Fibroblast of the conjunctiva (primary cell): ENCODE measurements around the gene LRFN3.
A peak's percentile ranks its signal among the peaks of the same experiment; 100 is the strongest.
"Not testable (repeated sequence)": the region's sequence is repeated elsewhere in the genome, so short reads cannot be mapped to it uniquely, and the experiment has no call there.

Experiments
- DNase-seq: peaks from one replicate; pipeline ENCODE4 v3.0.0-alpha.2; 2010; ENCODE audit warnings: low read depth

The LRFN3 gene

DNA sequence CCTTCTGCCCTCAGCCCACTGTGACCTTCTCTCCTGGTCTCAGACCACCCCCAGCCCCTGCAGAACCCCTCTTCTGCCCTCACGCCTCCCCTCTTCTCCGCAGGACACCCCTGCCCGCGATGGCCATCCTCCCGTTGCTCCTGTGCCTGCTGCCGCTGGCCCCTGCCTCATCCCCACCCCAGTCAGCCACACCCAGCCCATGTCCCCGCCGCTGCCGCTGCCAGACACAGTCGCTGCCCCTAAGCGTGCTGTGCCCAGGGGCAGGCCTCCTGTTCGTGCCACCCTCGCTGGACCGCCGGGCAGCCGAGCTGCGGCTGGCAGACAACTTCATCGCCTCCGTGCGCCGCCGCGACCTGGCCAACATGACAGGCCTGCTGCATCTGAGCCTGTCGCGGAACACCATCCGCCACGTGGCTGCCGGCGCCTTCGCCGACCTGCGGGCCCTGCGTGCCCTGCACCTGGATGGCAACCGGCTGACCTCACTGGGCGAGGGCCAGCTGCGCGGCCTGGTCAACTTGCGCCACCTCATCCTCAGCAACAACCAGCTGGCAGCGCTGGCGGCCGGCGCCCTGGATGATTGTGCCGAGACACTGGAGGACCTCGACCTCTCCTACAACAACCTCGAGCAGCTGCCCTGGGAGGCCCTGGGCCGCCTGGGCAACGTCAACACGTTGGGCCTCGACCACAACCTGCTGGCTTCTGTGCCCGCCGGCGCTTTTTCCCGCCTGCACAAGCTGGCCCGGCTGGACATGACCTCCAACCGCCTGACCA is 3.3 kb downstream of the LRFN3 start:
- no peak for DNase-seq

DNA sequence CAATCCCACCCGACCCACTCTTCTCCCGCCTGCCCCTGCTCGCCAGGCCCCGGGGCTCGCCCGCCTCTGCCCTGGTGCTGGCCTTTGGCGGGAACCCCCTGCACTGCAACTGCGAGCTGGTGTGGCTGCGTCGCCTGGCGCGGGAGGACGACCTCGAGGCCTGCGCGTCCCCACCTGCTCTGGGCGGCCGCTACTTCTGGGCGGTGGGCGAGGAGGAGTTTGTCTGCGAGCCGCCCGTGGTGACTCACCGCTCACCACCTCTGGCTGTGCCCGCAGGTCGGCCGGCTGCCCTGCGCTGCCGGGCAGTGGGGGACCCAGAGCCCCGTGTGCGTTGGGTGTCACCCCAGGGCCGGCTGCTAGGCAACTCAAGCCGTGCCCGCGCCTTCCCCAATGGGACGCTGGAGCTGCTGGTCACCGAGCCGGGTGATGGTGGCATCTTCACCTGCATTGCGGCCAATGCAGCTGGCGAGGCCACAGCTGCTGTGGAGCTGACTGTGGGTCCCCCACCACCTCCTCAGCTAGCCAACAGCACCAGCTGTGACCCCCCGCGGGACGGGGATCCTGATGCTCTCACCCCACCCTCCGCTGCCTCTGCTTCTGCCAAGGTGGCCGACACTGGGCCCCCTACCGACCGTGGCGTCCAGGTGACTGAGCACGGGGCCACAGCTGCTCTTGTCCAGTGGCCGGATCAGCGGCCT is 4.1 kb downstream of the LRFN3 start:
- no peak for DNase-seq

GRCh38 chr19:35940839-35941238 is 4.7 kb downstream of the LRFN3 start:
- DNase-seq = no peak

DNA sequence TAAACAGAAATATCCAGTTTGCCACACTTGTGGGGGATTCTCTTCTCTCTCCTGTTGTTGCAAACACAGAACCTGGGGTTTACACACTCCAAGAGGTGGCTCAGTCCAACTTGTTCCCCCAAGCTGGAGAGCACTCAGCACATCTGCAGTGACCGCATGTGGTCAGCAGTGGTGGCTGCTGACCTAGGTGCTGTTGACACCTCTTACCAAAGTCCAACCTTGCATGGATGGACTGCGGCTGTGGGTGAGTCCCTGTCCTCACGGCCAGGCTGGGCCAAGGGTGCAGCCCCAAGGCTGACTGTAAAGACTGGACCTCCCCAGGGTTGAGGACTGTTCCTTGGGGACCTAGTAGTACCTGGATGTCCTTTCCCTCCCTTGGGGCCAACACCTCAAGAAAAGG is 6.1 kb downstream of the LRFN3 start:
- no peak for DNase-seq

DNA sequence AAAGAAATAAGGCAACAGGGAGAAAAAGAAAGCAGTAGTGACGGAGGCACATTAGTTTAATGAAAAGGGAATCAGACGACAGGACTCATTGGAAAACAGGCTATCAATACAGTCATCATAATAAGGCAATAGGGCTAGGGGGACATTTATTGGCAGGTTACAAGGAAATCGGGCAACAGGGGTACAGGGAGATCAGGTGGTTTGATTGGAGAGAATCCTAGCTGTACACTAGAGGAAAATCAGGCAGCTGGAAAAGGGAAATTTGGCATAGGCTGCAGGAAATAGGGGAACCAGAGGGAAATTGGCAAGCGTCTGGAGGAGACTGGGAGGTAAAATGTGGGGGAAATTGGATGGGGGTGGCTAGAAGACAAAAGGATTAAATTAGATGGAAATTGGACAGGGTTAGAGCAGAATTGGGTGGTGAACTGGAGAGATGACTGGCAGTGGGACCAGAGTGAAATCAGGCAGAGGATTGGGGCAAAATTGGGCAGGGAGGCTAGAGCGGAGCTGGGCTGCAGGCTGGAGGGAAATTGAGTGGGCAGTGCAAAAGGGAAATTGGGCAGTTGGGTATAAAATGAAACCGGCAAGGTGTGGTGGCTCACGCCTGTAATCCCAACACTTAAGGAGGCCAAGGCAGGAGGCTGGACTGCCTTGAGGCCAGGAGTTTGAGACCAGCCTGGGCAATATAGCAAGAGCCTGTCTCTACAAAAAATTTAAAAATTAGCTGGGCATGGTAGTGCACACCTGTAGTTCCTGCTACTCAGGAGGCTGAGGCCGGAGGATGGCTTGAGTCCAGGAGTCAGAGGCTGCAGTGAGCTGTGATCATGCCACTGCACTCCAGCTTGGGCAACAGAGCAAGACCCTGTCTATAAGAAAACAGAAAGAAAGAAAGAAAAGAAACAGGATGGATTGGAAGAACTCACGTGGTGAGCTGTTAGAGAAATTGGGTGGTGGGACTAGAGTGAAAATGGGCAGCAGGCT is 7.4 kb downstream of the LRFN3 start:
- no peak for DNase-seq

GRCh38 chr19:35944556-35944955 is 8.4 kb downstream of the LRFN3 start:
- no peak for DNase-seq

DNA sequence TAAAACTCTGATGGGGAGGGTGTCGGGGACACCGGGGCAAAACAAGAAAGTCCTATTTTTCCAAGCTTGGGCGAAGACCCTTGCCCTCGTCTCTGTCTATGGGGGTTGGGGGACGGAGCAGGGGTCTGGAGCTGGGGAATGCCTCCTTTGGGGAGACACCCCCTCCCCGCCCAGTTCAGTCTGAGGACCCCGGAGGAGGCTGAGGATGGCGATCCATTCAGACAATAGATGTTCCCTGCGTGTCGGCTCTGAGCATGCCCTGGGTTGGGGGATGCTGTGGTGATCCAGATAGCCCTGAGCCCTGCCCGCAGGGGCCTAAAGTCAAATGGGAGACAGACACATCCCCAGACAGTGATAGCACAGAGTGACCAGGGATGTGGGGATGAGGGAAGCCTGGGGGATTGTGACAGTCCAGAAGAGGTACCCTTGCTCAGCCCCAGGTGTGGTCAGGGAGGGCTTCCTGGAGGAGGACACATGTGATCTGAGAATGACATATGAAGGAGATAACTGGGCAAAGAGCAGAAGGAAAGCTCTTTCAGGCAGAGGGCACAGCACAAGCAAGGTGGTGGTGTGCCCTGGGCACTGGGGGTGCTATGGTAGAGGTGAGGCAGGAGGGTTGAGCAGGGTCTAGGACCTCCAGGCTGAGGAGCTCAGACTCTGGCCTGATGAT is 9.1 kb downstream of the LRFN3 start:
- no peak for DNase-seq

DNA sequence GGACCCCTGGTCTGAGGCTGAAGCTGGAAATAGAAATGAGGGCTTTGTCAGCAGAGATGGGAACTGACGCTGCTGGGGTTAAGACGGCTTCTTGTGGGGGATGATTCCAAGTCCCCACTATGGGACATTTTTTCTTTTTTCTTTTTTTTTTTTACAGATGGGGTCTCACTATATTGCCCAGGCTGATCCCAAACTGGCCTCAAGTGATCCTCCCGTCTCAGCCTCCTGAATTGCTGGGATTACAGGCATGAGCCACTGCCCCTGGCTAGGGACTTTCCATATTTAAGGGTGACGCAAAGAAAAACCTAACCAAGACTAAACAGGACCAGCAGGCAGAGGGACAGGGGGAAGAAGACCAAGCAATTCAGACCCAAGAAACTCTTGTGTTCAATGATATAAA is 10.0 kb downstream of the LRFN3 start:
- DNase-seq = no peak

- DNase-seq = no peak
These were observed 13.0 kb downstream of the LRFN3 start for GRCh38 chr19:35949131-35949530.

GRCh38 chr19:35955881-35956634 is 19.9 kb downstream of the LRFN3 start:
- DNase-seq = no peak

DNA sequence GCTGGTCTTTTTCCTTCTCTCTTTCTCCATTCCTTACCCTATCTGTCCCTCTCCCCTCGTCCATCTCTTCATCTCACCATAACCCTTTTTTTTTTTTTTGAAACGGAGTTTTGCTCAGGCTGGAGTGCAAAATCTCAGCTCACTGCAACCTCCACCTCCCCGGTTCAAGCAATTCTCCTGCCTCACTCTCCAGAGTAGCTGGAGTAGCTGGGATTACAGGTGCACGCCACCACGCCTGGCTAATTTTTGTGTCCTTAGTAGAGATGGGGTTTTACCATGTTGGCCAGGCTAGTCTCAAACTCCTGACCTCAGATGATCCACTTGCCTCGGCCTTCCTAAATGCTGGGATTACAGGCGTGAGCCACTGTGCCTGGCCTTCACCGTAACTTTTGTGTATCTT is 21.2 kb downstream of the LRFN3 start:
- not testable (repeated sequence) for DNase-seq

- no peak for DNase-seq
These were observed 22.5 kb downstream of the LRFN3 start for GRCh38 chr19:35958660-35959039.

DNA sequence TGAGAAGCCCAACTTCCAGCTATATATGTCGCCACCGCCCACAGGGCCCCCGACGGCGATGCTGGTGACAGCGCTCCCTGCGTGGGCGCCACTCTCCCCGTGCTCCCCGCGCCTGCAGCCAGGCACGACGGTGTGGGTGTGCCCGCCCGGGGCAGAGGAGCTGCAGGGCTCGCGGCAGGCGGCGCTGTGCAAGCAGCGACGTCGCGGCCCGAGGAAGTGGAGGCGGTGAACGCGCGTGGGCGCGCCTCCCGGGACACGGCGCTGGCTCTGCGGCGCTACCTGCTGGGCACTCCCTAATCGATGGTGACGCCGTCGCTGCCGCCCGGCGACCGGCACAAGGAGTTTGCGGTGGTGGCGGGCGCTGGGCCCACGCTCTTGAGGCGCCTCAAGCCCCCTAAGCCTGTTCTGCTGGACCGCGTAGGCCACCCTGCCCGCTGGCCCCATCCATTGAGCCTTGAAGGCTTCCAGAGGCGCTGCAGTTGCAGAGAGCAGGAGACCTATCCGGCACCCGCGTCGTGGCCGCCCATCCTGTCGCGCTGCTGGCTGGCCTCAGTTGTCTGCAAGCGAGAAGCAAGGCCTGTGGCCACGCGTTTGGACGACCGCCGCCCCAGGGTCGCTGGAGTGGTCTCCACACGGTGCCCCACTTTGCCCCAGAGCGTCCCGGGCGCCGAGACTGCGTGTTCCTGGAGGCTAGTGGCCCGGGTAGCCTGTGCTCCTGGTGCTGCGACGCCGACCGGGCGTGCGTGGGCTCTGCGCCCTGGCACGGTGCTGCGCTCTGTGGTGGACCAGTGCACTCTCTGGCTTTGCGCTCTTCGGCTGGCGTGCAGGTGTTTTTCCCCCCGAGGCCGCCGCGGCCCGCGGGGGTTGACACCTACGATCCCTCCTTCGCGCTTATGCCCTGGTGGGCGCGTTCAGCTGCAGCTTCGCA is 23.1 kb downstream of the LRFN3 start:
- no peak for DNase-seq

GRCh38 chr19:35959968-35960320 is 23.8 kb downstream of the LRFN3 start:
- no peak for DNase-seq

DNA sequence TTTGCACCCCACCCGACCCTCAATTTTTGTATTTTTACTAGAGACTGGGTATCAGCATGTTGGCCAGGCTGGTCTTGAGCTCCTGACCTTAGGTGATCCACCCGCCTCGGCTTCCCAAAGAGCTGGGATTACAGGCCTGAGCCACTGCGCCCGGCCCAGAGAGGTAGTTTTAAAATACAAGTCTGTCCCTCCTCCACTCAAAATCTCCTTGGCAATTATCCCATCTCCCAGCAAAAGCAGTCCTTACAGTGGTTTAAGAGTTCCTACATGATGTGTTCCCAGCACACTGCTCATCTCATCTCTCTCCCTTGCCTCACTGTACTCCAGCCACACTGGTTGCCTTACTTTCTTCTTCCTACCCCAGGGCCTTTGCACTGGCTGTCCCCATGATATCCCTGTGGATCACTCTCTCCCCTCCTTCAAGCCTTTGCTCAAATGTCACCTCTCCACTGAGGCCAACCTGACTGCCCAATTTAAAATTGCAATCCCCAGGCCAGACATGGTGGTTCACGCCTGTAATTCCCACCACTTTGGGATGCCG is 24.3 kb downstream of the LRFN3 start:
- DNase-seq = no peak

GRCh38 chr19:35963514-35963913 is 27.3 kb downstream of the LRFN3 start:
- DNase-seq = peak; percentile 12

GRCh38 chr19:35966771-35967170 is 30.6 kb downstream of the LRFN3 start:
- DNase-seq = no peak

DNA sequence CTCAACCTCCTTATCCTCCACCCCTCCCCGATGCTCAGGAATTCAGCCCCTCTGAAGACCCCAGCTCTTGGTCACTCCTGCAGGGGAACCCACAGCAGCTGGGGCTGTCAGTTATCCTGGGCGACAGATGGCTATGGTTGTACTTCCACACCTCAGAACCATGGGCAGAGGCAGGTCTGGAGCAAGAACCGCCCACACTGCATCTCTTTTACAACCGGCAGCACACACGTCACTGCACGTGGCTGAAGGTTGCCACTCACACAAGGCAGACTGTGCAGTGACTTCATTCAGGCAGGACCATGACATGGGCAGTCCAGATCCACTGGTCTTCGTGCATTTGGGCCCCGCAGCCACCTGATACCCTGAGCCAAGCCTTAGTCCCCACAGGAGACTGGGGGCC is 37.3 kb downstream of the LRFN3 start:
- no peak for DNase-seq

GRCh38 chr19:35975608-35976214 is 39.5 kb downstream of the LRFN3 start:
- DNase-seq = no peak
